Kasumi-1 (cell line): ENCODE results near the gene PLN.

Source experiments
- DNase-seq, 2 experiments: peaks; one replicate each; lab custom pipeline; 2025; lab: John Stamatoyannopoulos, UW

Gene PLN

GRCh38 chr6:118580585-118581419 lies 32.7 kb downstream of the PLN start:
- DNase-seq, result peak; percentile 90 to 91

- peak; percentile 17 to 45 for DNase-seq
Measured at GRCh38 chr6:118581489-118581959, 33.4 kb downstream of the PLN start.

GRCh38 chr6:118584911-118585310 lies 36.8 kb downstream of the PLN start:
- DNase-seq, result no peak

GRCh38 chr6:118586746-118587485 lies 38.8 kb downstream of the PLN start:
- no peak for DNase-seq

GRCh38 chr6:118588626-118589025 lies 40.5 kb downstream of the PLN start:
- DNase-seq, result no peak

- no peak for DNase-seq
Measured at GRCh38 chr6:118589186-118589585, 41.1 kb downstream of the PLN start.

- DNase-seq, result no peak
Measured at GRCh38 chr6:118589649-118590365, 41.7 kb downstream of the PLN start.

GRCh38 chr6:118591897-118592296 lies 43.8 kb downstream of the PLN start:
- DNase-seq, result no peak

GRCh38 chr6:118594877-118595276 lies 46.8 kb downstream of the PLN start:
- DNase-seq, result peak; percentile 78 to 86

- DNase-seq, result no peak
Measured at GRCh38 chr6:118596774-118597320, 48.8 kb downstream of the PLN start.

- no peak for DNase-seq
Measured at GRCh38 chr6:118597636-118598035, 49.5 kb downstream of the PLN start.

- DNase-seq, result no peak
Measured at GRCh38 chr6:118598324-118598723, 50.2 kb downstream of the PLN start.

GRCh38 chr6:118602300-118602699 lies 54.2 kb downstream of the PLN start:
- no peak for DNase-seq

GRCh38 chr6:118603372-118603771 lies 55.3 kb downstream of the PLN start:
- no peak for DNase-seq

GRCh38 chr6:118606268-118606667 lies 58.2 kb downstream of the PLN start:
- DNase-seq, result peak; percentile 10 to 22

- DNase-seq, result no peak
Measured at GRCh38 chr6:118606858-118607257, 58.8 kb downstream of the PLN start.
